NCI-H2227 (cell line): ENCODE data around the gene C3orf18.
"Not testable (repeated sequence)": the region's sequence is repeated elsewhere in the genome, so short reads cannot be mapped to it uniquely, and the experiment has no call there.

Experiments
- DNase-seq: peaks from one replicate; lab custom pipeline; 2025; ENCODE audit not compliant: unreplicated experiment; lab: John Stamatoyannopoulos, UW

Gene C3orf18

GRCh38 chr3:50523279-50523811 lies 44.2 kb downstream of the C3orf18 start:
- DNase-seq: no peak

GRCh38 chr3:50521572-50521971 lies 46.0 kb downstream of the C3orf18 start:
- DNase-seq: peak; percentile 14

GRCh38 chr3:50520849-50521248 lies 46.7 kb downstream of the C3orf18 start:
- no peak for DNase-seq

GRCh38 chr3:50519471-50520089 lies 48.0 kb downstream of the C3orf18 start:
- peak; percentile 50 for DNase-seq

- DNase-seq: no peak
Observed at GRCh38 chr3:50518436-50518835, 49.1 kb downstream of the C3orf18 start.

GRCh38 chr3:50517721-50518206 lies 49.8 kb downstream of the C3orf18 start:
- DNase-seq: no peak

GRCh38 chr3:50516440-50516871 lies 51.1 kb downstream of the C3orf18 start:
- peak; percentile 44 for DNase-seq

- peak; percentile 73 for DNase-seq
Observed at GRCh38 chr3:50515565-50516439, 51.7 kb downstream of the C3orf18 start.

- not testable (repeated sequence) for DNase-seq
Observed at GRCh38 chr3:50512908-50513307, 54.6 kb downstream of the C3orf18 start.

GRCh38 chr3:50512131-50512530 lies 55.4 kb downstream of the C3orf18 start:
- DNase-seq: peak; percentile 25

GRCh38 chr3:50510325-50510724 lies 57.2 kb downstream of the C3orf18 start:
- no peak for DNase-seq

GRCh38 chr3:50509715-50510114 lies 57.8 kb downstream of the C3orf18 start:
- DNase-seq: no peak

- no peak for DNase-seq
Observed at GRCh38 chr3:50508821-50509220, 58.7 kb downstream of the C3orf18 start.
